ENCODE measurements around the gene KRTAP3-3. TPM values are rescaled to one million over a fixed set of nuclear protein-coding genes. Genes with fewer than 3 reads are reported as not detected.

Gene KRTAP3-3
- total RNA-seq, 1 donor, result not detected

- no peak for DNase-seq (ENCODE audit: low read depth)
- no peak overlapping the region for H3K4me3 ChIP-seq (ENCODE audit: low read depth, low read length)
- TF ChIP-seq, protein P1, sequence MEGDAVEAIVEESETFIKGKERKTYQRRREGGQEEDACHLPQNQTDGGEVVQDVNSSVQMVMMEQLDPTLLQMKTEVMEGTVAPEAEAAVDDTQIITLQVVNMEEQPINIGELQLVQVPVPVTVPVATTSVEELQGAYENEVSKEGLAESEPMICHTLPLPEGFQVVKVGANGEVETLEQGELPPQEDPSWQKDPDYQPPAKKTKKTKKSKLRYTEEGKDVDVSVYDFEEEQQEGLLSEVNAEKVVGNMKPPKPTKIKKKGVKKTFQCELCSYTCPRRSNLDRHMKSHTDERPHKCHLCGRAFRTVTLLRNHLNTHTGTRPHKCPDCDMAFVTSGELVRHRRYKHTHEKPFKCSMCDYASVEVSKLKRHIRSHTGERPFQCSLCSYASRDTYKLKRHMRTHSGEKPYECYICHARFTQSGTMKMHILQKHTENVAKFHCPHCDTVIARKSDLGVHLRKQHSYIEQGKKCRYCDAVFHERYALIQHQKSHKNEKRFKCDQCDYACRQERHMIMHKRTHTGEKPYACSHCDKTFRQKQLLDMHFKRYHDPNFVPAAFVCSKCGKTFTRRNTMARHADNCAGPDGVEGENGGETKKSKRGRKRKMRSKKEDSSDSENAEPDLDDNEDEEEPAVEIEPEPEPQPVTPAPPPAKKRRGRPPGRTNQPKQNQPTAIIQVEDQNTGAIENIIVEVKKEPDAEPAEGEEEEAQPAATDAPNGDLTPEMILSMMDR (IDR thresholded peaks at IDR 0.05; ENCODE audit: insufficient read depth, low read depth, low read length), result no peak
These were observed 13.8 kb downstream of the KRTAP3-3 start for GRCh38 chr17:40980117-40980516.

DNA sequence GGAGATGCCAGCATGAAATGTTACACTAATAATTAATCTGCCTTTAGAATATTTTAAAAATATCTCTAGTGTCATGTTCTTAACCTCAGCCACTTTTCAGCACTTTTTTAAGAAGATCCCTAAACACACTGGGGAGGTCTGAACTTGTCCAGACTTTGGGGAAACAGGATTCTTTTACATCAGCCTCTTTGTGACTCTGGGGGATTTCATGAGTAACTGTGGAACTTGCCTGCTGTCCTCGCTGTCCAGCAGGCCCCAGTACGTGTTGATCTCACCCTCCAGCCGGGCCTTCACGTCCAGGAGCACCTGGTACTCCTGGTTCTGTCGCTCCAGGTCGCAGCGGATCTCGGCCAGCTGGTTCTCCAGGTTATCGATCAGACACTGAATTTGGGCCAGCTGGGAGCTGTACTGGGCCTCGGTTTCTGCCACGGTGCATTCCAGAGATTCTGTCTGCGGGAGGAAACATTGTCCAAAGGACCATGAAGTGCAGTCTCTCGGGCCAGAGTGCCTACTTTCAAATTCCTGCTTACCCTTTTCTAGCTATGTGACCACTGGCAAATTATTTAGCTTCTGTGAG lies 15.3 kb downstream of the KRTAP3-3 start:
- no peak overlapping the region for H3K4me3 ChIP-seq (ENCODE audit: low read depth, low read length)
- no peak for DNase-seq (ENCODE audit: low read depth)
- TF ChIP-seq, protein P1 (IDR thresholded peaks at IDR 0.05; ENCODE audit: insufficient read depth, low read depth, low read length), result no peak

GRCh38 chr17:40975516-40975915 lies 18.4 kb downstream of the KRTAP3-3 start:
- no peak overlapping the region for H3K4me3 ChIP-seq (ENCODE audit: low read depth, low read length)
- no peak for DNase-seq (ENCODE audit: low read depth)
- TF ChIP-seq, protein P1 (IDR thresholded peaks at IDR 0.05; ENCODE audit: insufficient read depth, low read depth, low read length), result no peak

DNA sequence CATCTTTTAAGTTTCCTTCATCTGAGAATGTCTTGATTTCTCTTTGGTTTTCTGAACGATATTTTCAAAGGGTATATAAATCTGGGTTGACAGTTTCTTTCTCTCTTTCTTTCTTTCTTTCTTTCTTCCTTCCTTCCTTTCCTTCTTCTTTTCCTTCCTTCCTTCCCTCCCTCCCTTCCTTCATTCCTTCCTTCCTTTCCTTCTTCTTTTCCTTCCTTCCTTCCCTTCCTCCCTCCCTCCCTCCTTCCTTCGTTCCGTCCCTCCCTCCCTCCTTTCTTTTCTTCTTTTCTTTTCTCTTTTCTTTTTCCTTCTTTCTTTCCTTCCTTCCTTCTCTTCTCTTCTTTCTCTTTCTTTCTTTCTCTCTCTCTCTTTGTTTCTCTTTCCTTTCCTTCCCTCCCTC lies 19.6 kb downstream of the KRTAP3-3 start:
- DNase-seq (ENCODE audit: low read depth), result no peak
- TF ChIP-seq, protein P1 (IDR thresholded peaks at IDR 0.05; ENCODE audit: insufficient read depth, low read depth, low read length), result no peak
- no peak overlapping the region for H3K4me3 ChIP-seq (ENCODE audit: low read depth, low read length)

GRCh38 chr17:40967582-40967981 lies 26.4 kb downstream of the KRTAP3-3 start:
- no peak for DNase-seq (ENCODE audit: low read depth)
- TF ChIP-seq, protein P1 (IDR thresholded peaks at IDR 0.05; ENCODE audit: insufficient read depth, low read depth, low read length), result no peak
- no peak overlapping the region for H3K4me3 ChIP-seq (ENCODE audit: low read depth, low read length)

- TF ChIP-seq, protein P1 (IDR thresholded peaks at IDR 0.05; ENCODE audit: insufficient read depth, low read depth, low read length), result no peak
- no peak for DNase-seq (ENCODE audit: low read depth)
- H3K4me3 ChIP-seq (ENCODE audit: low read depth, low read length), result no peak within 1 kb of the TSS
These were observed 27.1 kb downstream of the KRTAP3-3 start, which contains the start of gene KRT39 for GRCh38 chr17:40966848-40967247. Gene KRT39 (minus strand): TSS chr17:40966948. CDS start chr17:40966856, 92 bp downstream.

- TF ChIP-seq, protein P1 (IDR thresholded peaks at IDR 0.05; ENCODE audit: insufficient read depth, low read depth, low read length), result peak; percentile 76
- H3K4me3 ChIP-seq (ENCODE audit: low read depth, low read length), result no peak overlapping the region
- DNase-seq (ENCODE audit: low read depth), result peak; percentile 42
These were observed 30.1 kb downstream of the KRTAP3-3 start for GRCh38 chr17:40963838-40964237.
